HEK293T (cell line): ENCODE measurements around the gene SSU72.

Experiments used
- CTCF ChIA-PET: fragments of 350-600 bp; formaldehyde crosslinking; extraction: SDS; loops from one replicate; lab custom pipeline; 2021; ENCODE audit warnings: antibody characterized with exemption, inconsistent platforms; lab: Yijun Ruan, JAX
- POLR2A ChIA-PET: fragments of 350-600 bp; formaldehyde crosslinking; extraction: SDS; loops from one replicate; lab custom pipeline; 2020; ENCODE audit warnings: antibody characterized with exemption, inconsistent platforms; lab: Yijun Ruan, JAX
- DNase-seq: peaks from one replicate; pipeline ENCODE4 v3.0.0; 2012; ENCODE audit warnings: mixed read lengths; ENCODE audit errors: extremely low spot score
- ARNT ChIP-seq: fragments of 450-650 bp; IDR thresholded peaks from 2 replicates; pipeline ENCODE4 v1.6.1; 2017; ENCODE audit warnings: mild to moderate bottlenecking
- BHLHE40 ChIP-seq: fragments of 450-650 bp; IDR thresholded peaks from 2 replicates; pipeline ENCODE4 v1.6.1; 2016; ENCODE audit warnings: mild to moderate bottlenecking, moderate library complexity, borderline replicate concordance
- CTBP1 ChIP-seq: fragments of 450-650 bp; IDR thresholded peaks from 2 replicates; pipeline ENCODE4 v1.6.1; 2016; ENCODE audit warnings: borderline replicate concordance
- ELF4 ChIP-seq: fragments of 450-650 bp; IDR thresholded peaks from 2 replicates; pipeline ENCODE4 v1.6.1; 2017; ENCODE audit warnings: antibody characterized with exemption
- FOXA1 ChIP-seq: fragments of 450-650 bp; IDR thresholded peaks from 2 replicates; pipeline ENCODE4 v1.6.1; 2016; ENCODE audit warnings: mild to moderate bottlenecking
- FOXK2 ChIP-seq: fragments of 450-650 bp; IDR thresholded peaks from 2 replicates; pipeline ENCODE4 v1.6.1; 2016; ENCODE audit warnings: mild to moderate bottlenecking
- FOXM1 ChIP-seq: fragments of 450-650 bp; IDR thresholded peaks from 2 replicates; pipeline ENCODE4 v1.6.1; 2017; ENCODE audit warnings: mild to moderate bottlenecking, borderline replicate concordance
- HDGF ChIP-seq: fragments of 450-650 bp; IDR thresholded peaks from 2 replicates; pipeline ENCODE4 v1.6.1; 2017; ENCODE audit warnings: antibody characterized with exemption, borderline replicate concordance
- L3MBTL2 ChIP-seq: fragments of 450-650 bp; conservative IDR thresholded peaks from 2 replicates; pipeline ENCODE4 v1.6.1; 2016; ENCODE audit warnings: mild to moderate bottlenecking
- LEF1 ChIP-seq: fragments of 450-650 bp; IDR thresholded peaks from 2 replicates; pipeline ENCODE4 v1.6.1; 2017; ENCODE audit warnings: mild to moderate bottlenecking, borderline replicate concordance
- NFRKB ChIP-seq: fragments of 450-650 bp; IDR thresholded peaks from 2 replicates; pipeline ENCODE4 v1.6.1; 2016; ENCODE audit warnings: mild to moderate bottlenecking, moderate library complexity
- PKNOX1 ChIP-seq: fragments of 450-650 bp; IDR thresholded peaks from 2 replicates; pipeline ENCODE4 v1.6.1; 2016
- SP1 ChIP-seq: fragments of 450-650 bp; IDR thresholded peaks from 2 replicates; pipeline ENCODE4 v1.6.1; 2017
- SUZ12 ChIP-seq: fragments of 450-650 bp; IDR thresholded peaks from 2 replicates; pipeline ENCODE4 v1.6.1; 2016; ENCODE audit warnings: mild to moderate bottlenecking
- ZNF384 ChIP-seq: fragments of 450-650 bp; IDR thresholded peaks from 2 replicates; pipeline ENCODE4 v1.6.1; 2016

Gene SSU72

GRCh38 chr1:1604374-1605033 is 29.8 kb upstream of the SSU72 start:
- TF ChIP-seq HDGF: no peak
- TF ChIP-seq FOXA1: no peak
- TF ChIP-seq PKNOX1: no peak
- no peak for TF ChIP-seq ZNF384
- no peak for TF ChIP-seq FOXK2
- TF ChIP-seq L3MBTL2: no peak
- TF ChIP-seq LEF1: no peak
- no peak for TF ChIP-seq BHLHE40
- no peak for TF ChIP-seq SP1
- TF ChIP-seq SUZ12: no peak
- TF ChIP-seq CTBP1: no peak
- CTCF ChIA-PET: interaction anchor here (0.6 kb wide), 1 partner anchor 19 kb away, joined by 3 read pairs; no protein-coding TSS in a partner anchor
- POLR2A ChIA-PET: interaction anchor here (5.4 kb wide), 1 partner anchor 10 kb away, joined by 33 read pairs; the partner anchor contains the start of gene MIB2
- no peak for DNase-seq

- DNase-seq: no peak
- ChIA-PET CTCF (no interaction called here), POLR2A (interaction anchor here (1.4 to 5.4 kb wide), 2 partner anchors 8 to 11 kb away, joined by 6 to 33 read pairs; partner anchors contain the start of gene MIB2)
- TF ChIP-seq NFRKB (no peak), ELF4 (no peak)
Measured at GRCh38 chr1:1603671-1604373, 29.2 kb upstream of the SSU72 start.

- POLR2A ChIA-PET: interaction anchor here (1.4 to 5.4 kb wide), 3 partner anchors 8 to 25 kb away, joined by 4 to 33 read pairs (median 6); partner anchors contain the start of gene MIB2
- TF ChIP-seq LEF1 (no peak), FOXA1 (no peak)
- CTCF ChIA-PET: no interaction called here
- no peak for DNase-seq
Measured at GRCh38 chr1:1602968-1603506, 28.4 kb upstream of the SSU72 start.

- DNase-seq: no peak
- TF ChIP-seq L3MBTL2: no peak
- no peak for TF ChIP-seq FOXA1
- TF ChIP-seq ELF4: no peak
- no peak for TF ChIP-seq ARNT
- TF ChIP-seq SUZ12: no peak
- no peak for TF ChIP-seq PKNOX1
- ChIA-PET POLR2A (interaction anchor here (0.7 to 5.4 kb wide), 4 partner anchors 8 to 24 kb away, joined by 3 to 33 read pairs (median 5); partner anchors contain the start of gene MIB2), CTCF (no interaction called here)
Measured at GRCh38 chr1:1602304-1602967, 27.8 kb upstream of the SSU72 start.

GRCh38 chr1:1601564-1602303 is 27.1 kb upstream of the SSU72 start:
- DNase-seq: no peak
- ChIA-PET CTCF (no interaction called here), POLR2A (interaction anchor here (0.7 to 5.4 kb wide), 3 partner anchors 8 to 24 kb away, joined by 3 to 33 read pairs (median 4); partner anchors contain the start of gene MIB2)
- TF ChIP-seq HDGF: no peak
- TF ChIP-seq CTBP1: no peak
- TF ChIP-seq SUZ12: no peak
- no peak for TF ChIP-seq ELF4
- no peak for TF ChIP-seq FOXM1
- TF ChIP-seq ZNF384: no peak

- no peak for DNase-seq
- POLR2A ChIA-PET: interaction anchor here (1.7 to 5.4 kb wide), 2 partner anchors 14 to 23 kb away, joined by 4 to 33 read pairs; partner anchors contain the start of gene MIB2
- CTCF ChIA-PET: no interaction called here
- TF ChIP-seq BHLHE40: no peak
- TF ChIP-seq NFRKB: no peak
- no peak for TF ChIP-seq SUZ12
- no peak for TF ChIP-seq ARNT
- TF ChIP-seq LEF1: no peak
- TF ChIP-seq ELF4: no peak
Measured at GRCh38 chr1:1600861-1601563, 26.3 kb upstream of the SSU72 start.
